ENCODE results near the gene GTF3C5. TPM values are rescaled to one million over a fixed set of nuclear protein-coding genes. Genes with fewer than 3 reads are reported as not detected.

GTF3C5 gene
- 10 to 100 TPM; 44.2 to 61.4 (median 52.2) TPM for total RNA-seq
- polyA plus RNA-seq = 10 to 100 TPM; 32.3 to 71.6 TPM
- long read RNA-seq, donor 1, transcript GTF3C5-204 (12 exons, 2,110 nt) = minor isoform, 20 of 199 reads
- long read RNA-seq, donor 1, transcript GTF3C5-202 (11 exons, 2,406 nt) = major isoform, 126 of 199 reads
- long read RNA-seq, donor 1, partial matches to known transcripts = 26 of 199 reads
- long read RNA-seq, donor 1, other reads (novel, unspliced or antisense) = 22 of 199 reads
- long read RNA-seq, donor 2, transcript GTF3C5-202 (11 exons, 2,406 nt) = major isoform, 15 of 26 reads
- long read RNA-seq, donor 2, partial matches to known transcripts = 6 of 26 reads
- long read RNA-seq, donor 2, other reads (novel, unspliced or antisense) = 0 of 26 reads
- long read RNA-seq, donor 3, transcript GTF3C5-202 (11 exons, 2,406 nt) = major isoform, 23 of 63 reads
- long read RNA-seq, donor 3, partial matches to known transcripts = 28 of 63 reads
- long read RNA-seq, donor 3, other reads (novel, unspliced or antisense) = 8 of 63 reads

- intact Hi-C loops (cut with DNase I) = no loop called here
- TF ChIP-seq EP300 (IDR thresholded peaks at IDR 0.05) = no peak
- TF ChIP-seq POLR2A (IDR thresholded peaks at IDR 0.05) = peak; percentile 32
- TF ChIP-seq CTCF (IDR thresholded peaks at IDR 0.05) = peak in 1 of 3 donors; percentile 18
- H3K36me3 ChIP-seq = no peaks in the 10 kb centered on the region
- peaks cover 12% of the 10 kb centered on the region for H3K4me1 ChIP-seq (ENCODE audit: insufficient read depth)
- no peaks in the 10 kb centered on the region for H3K27me3 ChIP-seq
- WGBS, 3 donors = 0% methylated on average over 54 to 63 of the region's 63 CpGs
- H3K9me3 ChIP-seq = no peaks in the 10 kb centered on the region
- H3K27ac ChIP-seq = peak within 1 kb of the TSS; percentile 79 to 85
- DNase-seq = peak; percentile 87 to 92 (median 89)
- peak within 1 kb of the TSS; percentile 98 for H3K4me3 ChIP-seq
Measured at GRCh38 chr9:133030317-133031129, at the start of gene GTF3C5. TSS of gene GTF3C5 (plus strand) at chr9:133030997. CDS start at chr9:133031012, 15 bp downstream.

- intact Hi-C loops (cut with DNase I) = no loop called here
- Histone ChIP-seq H3K27ac (no peak overlapping the region), H3K36me3 (no peaks in the 10 kb centered on the region), H3K4me3 (no peak overlapping the region), H3K4me1 (ENCODE audit: insufficient read depth) (no peaks in the 10 kb centered on the region), H3K27me3 (no peaks in the 10 kb centered on the region), H3K9me3 (no peaks in the 10 kb centered on the region)
- no peak for DNase-seq
- TF ChIP-seq EP300 (IDR thresholded peaks at IDR 0.05) = no peak
- TF ChIP-seq CTCF (IDR thresholded peaks at IDR 0.05) = no peak
- no peak for TF ChIP-seq POLR2A (IDR thresholded peaks at IDR 0.05)
- 81 to 84% (median 83%) methylated on average over 8 of the region's 8 CpGs for WGBS, 3 donors
Measured at GRCh38 chr9:132982458-132982857, 48.3 kb upstream of the GTF3C5 start.

GRCh38 chr9:132983491-132984201 lies 47.2 kb upstream of the GTF3C5 start:
- DNase-seq = no peak
- WGBS, 3 donors = 76 to 79% (median 79%) methylated on average over 11 of the region's 11 CpGs
- H3K9me3 ChIP-seq = no peaks in the 10 kb centered on the region
- H3K36me3 ChIP-seq = no peaks in the 10 kb centered on the region
- no peaks in the 10 kb centered on the region for H3K27me3 ChIP-seq
- H3K27ac ChIP-seq = no peak overlapping the region
- H3K4me3 ChIP-seq = no peak overlapping the region
- TF ChIP-seq POLR2A (IDR thresholded peaks at IDR 0.05) (no peak), CTCF (IDR thresholded peaks at IDR 0.05) (no peak), EP300 (IDR thresholded peaks at IDR 0.05) (no peak)
- intact Hi-C loops (cut with DNase I) = no loop called here
- H3K4me1 ChIP-seq (ENCODE audit: insufficient read depth) = no peaks in the 10 kb centered on the region

All from ovary (tissue), 10 donors.